IgD-negative memory B cell (primary cell): ENCODE results near the gene SLC26A8. TPM values are rescaled to one million over a fixed set of nuclear protein-coding genes. Genes with fewer than 3 reads are reported as not detected.
"Not testable (repeated sequence)": the region's sequence is repeated elsewhere in the genome, so short reads cannot be mapped to it uniquely, and the experiment has no call there.

Experiments used
- H3K27ac Mint-ChIP-seq, 3 donors: one replicate each; pipeline ENCODE4 v1.8.0; 2020 to 2022; ENCODE audit warnings: mild to moderate bottlenecking in 3 of 3, mixed read lengths in 3 of 3, moderate library complexity in 1 of 3
- H3K27me3 Mint-ChIP-seq: one replicate; pipeline ENCODE4 v1.8.0; 2021; ENCODE audit warnings: mixed read lengths
- H3K36me3 Mint-ChIP-seq: one replicate; pipeline ENCODE4 v1.8.0; 2020; ENCODE audit warnings: mild to moderate bottlenecking, mixed read lengths
- H3K4me1 Mint-ChIP-seq, 3 donors: one replicate each; pipeline ENCODE4 v1.8.0; 2020 to 2022; ENCODE audit warnings: mixed read lengths in 3 of 3, mild to moderate bottlenecking in 1 of 3
- H3K4me3 Mint-ChIP-seq, 4 donors: one replicate each; pipeline ENCODE4 v1.8.0; 2020 to 2022; ENCODE audit warnings: mild to moderate bottlenecking in 4 of 4, mixed read lengths in 4 of 4, moderate library complexity in 3 of 4
- H3K9me3 Mint-ChIP-seq, 3 donors: one replicate each; pipeline ENCODE4 v1.8.0; 2020 to 2021; ENCODE audit warnings: mixed read lengths in 3 of 3, mild to moderate bottlenecking in 1 of 3
- polyA plus RNA-seq: library from polyadenylated mRNA; unstranded; fragments of 300-500 nt; fragmentation: Illumina TruSeq; gene quantifications from one replicate; pipeline ENCODE4 v1.2.3, GENCODE V29; 2021

SLC26A8 gene
- polyA plus RNA-seq, 1 donor from 2014 or later = not detected

- H3K9me3 Mint-ChIP-seq = peaks cover 0 to 3% (median 1%) of the 10 kb centered on the region in 3 donors
These were observed 90.6 kb downstream of the SLC26A8 start for GRCh38 chr6:35933844-35934243.

GRCh38 chr6:35931873-35932272, 92.6 kb downstream of the SLC26A8 start:
- not testable (repeated sequence) for H3K36me3 Mint-ChIP-seq, H3K27ac Mint-ChIP-seq, H3K4me3 Mint-ChIP-seq, H3K9me3 Mint-ChIP-seq, H3K4me1 Mint-ChIP-seq, H3K27me3 Mint-ChIP-seq

More at GRCh38 chr6:35933844-35934243, 90.6 kb downstream of the SLC26A8 start:
- no peaks in the 10 kb centered on the region for H3K27me3 Mint-ChIP-seq
- peak overlapping the region in 1 of 4 donors; percentile 21 for H3K4me3 Mint-ChIP-seq
- peaks cover 1% of the 10 kb centered on the region for H3K36me3 Mint-ChIP-seq
- no peak overlapping the region for H3K27ac Mint-ChIP-seq
- H3K4me1 Mint-ChIP-seq = no peaks in the 10 kb centered on the region

GRCh38 chr6:35931120-35931561, 93.3 kb downstream of the SLC26A8 start:
- Mint-ChIP-seq H3K27me3 (no peaks in the 10 kb centered on the region), H3K4me3 (no peak overlapping the region), H3K4me1 (no peaks in the 10 kb centered on the region), H3K9me3 (no peaks in the 10 kb centered on the region), H3K36me3 (peaks cover 1% of the 10 kb centered on the region), H3K27ac (no peak overlapping the region)

GRCh38 chr6:35929601-35930000, 94.8 kb downstream of the SLC26A8 start:
- Mint-ChIP-seq H3K4me1 (no peaks in the 10 kb centered on the region), H3K36me3 (peaks cover 1% of the 10 kb centered on the region), H3K27me3 (no peaks in the 10 kb centered on the region), H3K4me3 (no peak overlapping the region), H3K9me3 (no peaks in the 10 kb centered on the region), H3K27ac (no peak overlapping the region)

GRCh38 chr6:35926509-35927215, 97.8 kb downstream of the SLC26A8 start:
- Mint-ChIP-seq H3K4me3 (peak overlapping the region in 1 of 4 donors; percentile 35), H3K27me3 (no peaks in the 10 kb centered on the region), H3K4me1 (peaks cover 0 to 4% (median 0%) of the 10 kb centered on the region in 3 donors), H3K27ac (no peak overlapping the region), H3K9me3 (no peaks in the 10 kb centered on the region), H3K36me3 (peaks cover 1% of the 10 kb centered on the region)

GRCh38 chr6:35925961-35926360, 98.5 kb downstream of the SLC26A8 start:
- H3K9me3 Mint-ChIP-seq = no peaks in the 10 kb centered on the region
- no peaks in the 10 kb centered on the region for H3K27me3 Mint-ChIP-seq
- H3K36me3 Mint-ChIP-seq = peaks cover 1% of the 10 kb centered on the region
- H3K4me3 Mint-ChIP-seq = peak overlapping the region in 1 of 4 donors; percentile 35
- no peak overlapping the region for H3K27ac Mint-ChIP-seq
- H3K4me1 Mint-ChIP-seq = peaks cover 0 to 8% (median 2%) of the 10 kb centered on the region in 3 donors

- Mint-ChIP-seq H3K9me3 (no peaks in the 10 kb centered on the region), H3K36me3 (peaks cover 1% of the 10 kb centered on the region), H3K27ac (no peak overlapping the region), H3K4me1 (peaks cover 7 to 13% (median 7%) of the 10 kb centered on the region in 3 donors), H3K4me3 (peak overlapping the region in 1 of 4 donors; percentile 64), H3K27me3 (no peaks in the 10 kb centered on the region)
These were observed 100.3 kb downstream of the SLC26A8 start for GRCh38 chr6:35924146-35924545.

- Mint-ChIP-seq H3K36me3 (peaks cover 3% of the 10 kb centered on the region), H3K27ac (no peak overlapping the region), H3K27me3 (no peaks in the 10 kb centered on the region), H3K9me3 (no peaks in the 10 kb centered on the region), H3K4me3 (peak overlapping the region in 3 of 4 donors; percentile 86 to 95 (median 90)), H3K4me1 (peaks cover 18 to 30% (median 21%) of the 10 kb centered on the region in 3 donors)
These were observed 102.3 kb downstream of the SLC26A8 start for GRCh38 chr6:35922139-35922554.

- Mint-ChIP-seq H3K27me3 (no peaks in the 10 kb centered on the region), H3K4me1 (peaks cover 18 to 33% (median 23%) of the 10 kb centered on the region in 3 donors), H3K4me3 (peak within 1 kb of the TSS; percentile 90 to 97 (median 96)), H3K36me3 (peaks cover 4% of the 10 kb centered on the region), H3K27ac (peak within 1 kb of the TSS; percentile 55 to 96 (median 93)), H3K9me3 (no peaks in the 10 kb centered on the region)
These were observed 103.4 kb downstream of the SLC26A8 start, which contains the start of gene SRPK1 for GRCh38 chr6:35920793-35921732. TSS of gene SRPK1 (minus strand) at chr6:35921098. CDS start at chr6:35921056, 42 bp downstream.

GRCh38 chr6:35919827-35920751, 104.4 kb downstream of the SLC26A8 start:
- Mint-ChIP-seq H3K4me3 (peak overlapping the region; percentile 89 to 97 (median 96)), H3K27ac (peak overlapping the region; percentile 55 to 96 (median 93)), H3K36me3 (peaks cover 6% of the 10 kb centered on the region), H3K4me1 (peaks cover 18 to 33% (median 23%) of the 10 kb centered on the region in 3 donors), H3K27me3 (no peaks in the 10 kb centered on the region), H3K9me3 (no peaks in the 10 kb centered on the region)

- Mint-ChIP-seq H3K27ac (peak overlapping the region; percentile 55 to 96 (median 93)), H3K4me1 (peaks cover 18 to 31% (median 23%) of the 10 kb centered on the region in 3 donors), H3K36me3 (peaks cover 4% of the 10 kb centered on the region), H3K27me3 (no peaks in the 10 kb centered on the region), H3K4me3 (peak overlapping the region; percentile 89 to 97 (median 96)), H3K9me3 (no peaks in the 10 kb centered on the region)
These were observed 105.2 kb downstream of the SLC26A8 start for GRCh38 chr6:35919085-35919826.

GRCh38 chr6:35916893-35917292, 107.5 kb downstream of the SLC26A8 start:
- not testable (repeated sequence) for H3K4me3 Mint-ChIP-seq, H3K9me3 Mint-ChIP-seq, H3K27me3 Mint-ChIP-seq, H3K27ac Mint-ChIP-seq, H3K36me3 Mint-ChIP-seq
- peaks cover 20 to 30% (median 26%) of the 10 kb centered on the region in 3 donors for H3K4me1 Mint-ChIP-seq

GRCh38 chr6:35916056-35916455, 108.4 kb downstream of the SLC26A8 start:
- no peak overlapping the region for H3K27ac Mint-ChIP-seq
- H3K4me1 Mint-ChIP-seq = peaks cover 18 to 26% (median 26%) of the 10 kb centered on the region in 3 donors
- no peak overlapping the region for H3K4me3 Mint-ChIP-seq
- H3K27me3 Mint-ChIP-seq = no peaks in the 10 kb centered on the region
- peaks cover 7% of the 10 kb centered on the region for H3K36me3 Mint-ChIP-seq
- peaks cover 0 to 1% (median 0%) of the 10 kb centered on the region in 3 donors for H3K9me3 Mint-ChIP-seq
